ENCODE data around the gene ITIH5.
A peak's percentile ranks its signal among the peaks of the same experiment; 100 is the strongest.

ITIH5 gene

DNA sequence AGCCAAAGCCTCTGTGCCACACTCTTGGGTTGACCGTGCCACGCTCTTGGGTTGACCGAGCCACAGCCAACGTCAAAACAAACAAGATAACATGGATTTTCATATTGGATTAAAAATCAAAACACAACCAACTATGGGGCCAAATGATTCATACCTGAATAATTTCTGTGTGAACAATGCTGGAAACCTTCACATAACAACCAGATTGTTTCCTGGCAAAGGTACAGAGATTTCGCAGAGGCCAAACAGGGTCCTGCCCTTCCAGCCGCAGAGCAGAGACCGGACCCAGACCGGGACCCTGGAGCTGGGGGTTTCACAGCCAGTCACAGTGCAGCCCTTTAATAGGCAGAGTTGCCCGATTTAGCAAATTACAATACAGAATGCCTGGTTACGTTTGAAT lies 40.5 kb downstream of the ITIH5 start:
- DNase-seq (ENCODE audit: low spot score), result no peak

DNA sequence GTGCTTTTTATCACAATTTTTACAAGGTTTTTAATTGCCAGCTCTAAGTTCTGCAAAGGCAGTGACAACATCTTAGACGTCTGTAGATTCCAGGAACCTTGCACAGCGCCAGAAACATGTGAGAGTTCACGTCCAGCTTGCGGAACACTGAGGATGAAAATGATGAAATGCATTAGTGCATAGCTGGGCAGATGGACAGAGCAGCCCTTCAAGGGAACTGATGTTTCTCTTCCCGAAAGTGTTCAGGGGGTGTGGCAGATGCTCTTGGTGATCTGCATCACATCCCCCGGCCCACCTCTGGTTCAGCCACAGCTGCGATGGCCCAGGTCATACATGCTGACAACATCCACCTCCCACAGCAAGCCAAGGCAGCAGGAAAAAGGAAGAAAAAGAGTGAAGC lies 40.9 kb downstream of the ITIH5 start:
- DNase-seq (ENCODE audit: low spot score), result no peak

DNA sequence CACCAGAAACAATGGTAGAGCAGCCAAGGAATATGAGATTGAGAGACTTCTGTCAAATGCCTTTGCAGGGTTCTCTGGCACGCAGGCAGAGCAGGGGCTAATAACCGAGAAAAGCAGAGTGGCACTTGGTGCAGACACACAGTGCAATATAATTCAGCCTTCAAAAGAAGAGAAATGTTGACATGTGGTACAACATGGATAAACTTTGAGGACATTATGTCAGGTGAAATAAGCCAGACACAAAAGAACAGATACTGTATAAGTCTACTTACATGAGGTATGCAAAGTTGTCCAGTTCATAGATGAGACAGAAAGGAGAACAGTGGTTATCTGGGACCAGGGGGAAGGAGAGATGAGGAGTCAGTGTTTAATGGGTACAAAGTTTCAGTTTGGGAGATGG lies 41.8 kb downstream of the ITIH5 start:
- no peak for DNase-seq (ENCODE audit: low spot score)

DNA sequence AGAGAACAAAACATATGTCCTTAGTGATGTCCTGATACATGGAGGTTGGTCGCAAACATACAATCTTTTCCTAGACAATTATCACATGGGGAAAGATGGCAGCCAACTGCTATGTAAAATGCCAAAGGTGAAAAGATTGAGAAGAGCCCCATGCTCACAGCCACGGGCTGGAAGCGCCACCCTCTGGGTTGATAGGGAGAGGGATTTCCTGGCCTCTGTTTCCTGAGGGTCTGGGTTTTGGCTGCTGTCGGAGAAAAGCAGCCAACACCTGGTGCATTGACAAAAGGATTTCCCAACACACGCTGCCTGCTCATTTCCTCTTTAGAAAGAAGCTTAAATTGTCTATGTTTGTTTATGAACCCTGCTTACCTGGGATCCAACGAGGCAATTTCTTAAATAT lies 43.8 kb downstream of the ITIH5 start:
- no peak for DNase-seq (ENCODE audit: low spot score)

DNA sequence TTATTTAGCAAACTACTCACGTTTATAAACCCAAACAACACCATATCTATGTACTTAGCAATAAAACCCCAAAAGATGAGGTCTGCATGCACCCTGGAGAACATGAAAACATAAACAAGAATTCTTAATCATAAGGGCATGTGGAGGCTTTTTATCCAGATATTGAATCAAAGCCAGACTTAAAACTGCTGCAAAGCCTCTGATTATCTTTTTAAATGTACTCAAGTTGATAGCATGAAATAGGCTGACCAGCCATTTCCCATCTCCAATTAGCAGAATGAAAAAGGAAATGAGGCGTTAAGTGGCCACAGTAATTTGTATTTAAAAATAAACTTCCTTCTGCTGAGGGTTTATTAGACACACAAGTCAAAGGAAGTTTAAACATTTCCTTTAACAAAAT lies 48.3 kb downstream of the ITIH5 start:
- no peak for DNase-seq (ENCODE audit: low spot score)

- DNase-seq (ENCODE audit: low spot score), result no peak
These were observed 54.9 kb downstream of the ITIH5 start for GRCh38 chr10:7611909-7612308.

GRCh38 chr10:7610651-7611389 lies 55.9 kb downstream of the ITIH5 start:
- no peak for DNase-seq (ENCODE audit: low spot score)

DNA sequence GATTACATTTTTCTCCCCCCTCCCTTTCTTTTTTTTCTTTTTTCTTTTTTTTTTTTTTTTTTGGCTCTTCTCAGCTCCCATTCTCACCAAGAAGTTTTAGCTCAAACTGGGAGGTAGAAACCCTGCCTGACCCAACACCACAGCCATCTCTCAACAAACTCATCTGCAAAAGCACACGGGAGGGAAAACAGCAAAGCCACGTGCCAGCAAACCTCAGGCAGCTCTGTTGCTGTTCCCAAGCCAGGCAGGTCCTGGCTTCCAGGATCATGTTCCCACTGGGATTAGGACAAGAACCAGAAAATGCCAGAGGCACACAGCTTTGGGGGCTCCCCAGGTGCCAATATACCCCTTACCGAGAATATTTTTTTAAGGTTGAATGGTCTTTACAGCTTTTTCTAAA lies 56.7 kb downstream of the ITIH5 start:
- no peak for DNase-seq (ENCODE audit: low spot score)

DNA sequence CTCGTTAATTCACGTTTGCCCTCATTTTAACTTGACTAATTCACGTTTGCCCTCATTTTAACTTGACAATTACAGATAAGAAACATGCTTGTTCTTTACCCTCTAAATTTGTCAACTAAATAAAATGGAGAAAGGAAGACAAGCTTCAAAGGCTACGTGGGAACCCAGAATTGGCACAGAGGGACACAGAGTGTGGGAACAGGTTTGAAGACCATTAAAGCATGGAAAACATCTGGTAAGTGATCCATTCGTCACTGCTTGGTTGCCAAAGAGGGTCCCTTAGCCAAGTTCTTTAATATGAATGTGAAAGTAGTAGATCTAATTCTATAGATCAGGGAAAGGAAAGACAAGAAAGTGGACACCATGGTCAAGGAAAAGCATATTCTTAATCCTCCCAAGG lies 57.2 kb downstream of the ITIH5 start:
- no peak for DNase-seq (ENCODE audit: low spot score)

DNA sequence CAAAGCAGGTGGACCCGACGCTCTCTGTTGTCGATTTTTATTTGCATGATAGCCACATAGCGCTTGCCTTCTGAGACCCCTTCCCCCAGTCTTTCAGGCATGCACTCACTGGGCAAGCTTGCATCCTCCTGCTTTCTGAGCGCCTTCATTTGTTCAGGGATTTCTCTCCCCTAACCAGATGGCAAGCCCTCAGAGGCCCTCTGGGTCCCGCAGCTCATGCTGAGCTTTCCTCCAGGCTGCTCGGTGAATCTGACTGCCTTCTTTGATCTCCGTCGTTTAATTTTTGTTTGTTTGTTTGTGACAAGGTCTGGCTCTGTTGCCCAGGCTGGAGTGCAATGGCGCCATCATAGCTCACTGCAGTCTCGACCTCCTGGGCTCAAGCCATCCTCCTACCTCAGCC lies 58.8 kb downstream of the ITIH5 start:
- DNase-seq (ENCODE audit: low spot score), result no peak

DNA sequence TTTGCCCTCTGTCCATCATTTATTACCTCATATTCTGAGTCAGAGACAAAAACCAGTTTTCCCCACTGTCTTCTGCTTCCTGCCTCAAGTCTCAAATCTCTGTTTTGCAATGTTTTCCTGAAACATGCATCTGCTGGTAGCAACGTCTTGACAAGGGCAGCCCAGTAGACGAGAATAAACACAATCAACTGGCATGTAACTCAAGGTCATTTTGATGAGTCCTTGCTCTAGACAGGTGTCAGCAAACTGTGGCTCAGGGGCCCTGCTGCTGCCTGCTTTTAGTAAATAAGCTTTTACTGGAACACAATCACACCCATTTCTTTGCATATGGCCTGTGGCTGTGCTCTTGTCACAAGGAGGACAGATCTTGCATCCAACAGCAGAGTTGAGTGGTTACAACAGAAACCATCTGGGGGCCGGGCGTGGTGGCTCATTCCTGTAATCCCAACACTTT lies 59.8 kb downstream of the ITIH5 start:
- no peak for DNase-seq (ENCODE audit: low spot score)

DNA sequence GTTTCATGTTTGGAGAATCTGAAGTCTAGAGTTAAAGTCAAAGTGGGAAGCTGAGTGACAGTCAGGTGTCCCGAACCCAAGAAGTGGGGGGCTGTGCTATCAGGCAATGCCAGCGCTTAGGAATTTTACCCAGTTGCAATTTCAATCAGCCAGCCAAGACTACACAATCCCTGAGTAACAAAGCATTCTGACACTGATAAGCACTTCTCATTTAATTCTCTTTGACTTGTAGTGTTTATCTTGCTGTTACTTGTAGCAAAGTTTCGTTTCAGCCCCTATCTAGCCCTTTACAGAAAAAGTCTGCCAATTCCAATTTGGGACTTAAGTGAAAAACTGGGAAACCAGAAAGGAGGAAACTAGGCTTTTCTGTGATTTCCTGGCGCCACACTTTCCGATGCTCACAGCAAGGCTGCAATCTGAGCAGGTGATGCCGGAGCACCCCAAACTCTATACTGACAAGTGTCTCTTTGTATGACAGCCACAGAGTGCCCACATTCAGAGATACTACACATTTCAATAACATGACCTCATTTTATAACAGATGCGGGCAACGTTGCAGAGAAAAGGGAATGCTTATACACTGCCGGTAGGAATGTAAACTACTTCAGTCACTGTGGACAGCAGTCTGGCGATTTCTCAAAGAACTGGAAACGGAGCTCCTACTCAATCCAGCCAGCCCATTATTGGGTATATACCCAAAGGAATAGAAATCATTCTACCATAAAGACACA lies 61.0 kb downstream of the ITIH5 start:
- no peak for DNase-seq (ENCODE audit: low spot score)

GRCh38 chr10:7601023-7601656 lies 65.6 kb downstream of the ITIH5 start:
- no peak for DNase-seq (ENCODE audit: low spot score)

GRCh38 chr10:7598771-7599170 lies 68.0 kb downstream of the ITIH5 start:
- no peak for DNase-seq (ENCODE audit: low spot score)

DNA sequence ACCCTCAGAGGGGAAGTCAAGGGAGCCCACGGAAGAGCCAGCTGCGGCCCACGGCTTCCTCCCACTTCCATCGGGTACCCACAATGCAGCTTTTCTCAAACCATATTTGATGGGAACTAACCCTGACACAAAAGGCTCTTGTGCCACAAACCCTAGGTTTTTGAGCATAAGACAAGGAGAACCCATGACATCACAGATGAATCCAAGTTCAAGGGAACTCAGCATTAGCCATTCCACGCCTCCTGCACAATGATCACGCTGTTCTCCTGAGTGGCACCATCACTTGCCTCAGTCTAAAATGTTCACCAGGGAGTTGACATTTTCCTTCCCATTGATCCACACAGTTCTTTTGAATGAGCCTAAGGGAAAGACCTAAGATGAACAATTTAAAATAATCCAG lies 70.4 kb downstream of the ITIH5 start:
- peak; percentile 71 for DNase-seq (ENCODE audit: low spot score)

- DNase-seq (ENCODE audit: low spot score), result no peak
These were observed 72.9 kb downstream of the ITIH5 start for GRCh38 chr10:7593905-7594304.

DNA sequence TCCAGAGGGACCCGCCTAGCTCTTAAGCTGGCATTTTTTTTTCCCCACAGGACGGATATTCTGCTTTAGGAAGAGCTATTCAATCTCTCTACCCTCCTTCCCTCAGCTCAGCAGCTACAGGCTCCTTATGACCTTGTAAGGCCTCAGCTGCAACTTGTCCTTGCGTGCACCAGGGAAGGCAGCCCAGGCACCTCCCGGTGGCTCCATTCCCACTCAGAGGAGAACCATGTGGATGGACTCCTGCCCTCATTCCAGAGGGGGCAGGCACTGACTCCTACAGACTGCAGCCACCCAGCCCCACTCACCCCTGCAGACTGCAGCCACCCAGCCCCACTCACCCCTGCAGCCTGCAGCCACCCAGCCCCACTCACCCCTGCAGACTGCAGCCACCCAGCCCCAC lies 73.7 kb downstream of the ITIH5 start:
- no peak for DNase-seq (ENCODE audit: low spot score)

DNA sequence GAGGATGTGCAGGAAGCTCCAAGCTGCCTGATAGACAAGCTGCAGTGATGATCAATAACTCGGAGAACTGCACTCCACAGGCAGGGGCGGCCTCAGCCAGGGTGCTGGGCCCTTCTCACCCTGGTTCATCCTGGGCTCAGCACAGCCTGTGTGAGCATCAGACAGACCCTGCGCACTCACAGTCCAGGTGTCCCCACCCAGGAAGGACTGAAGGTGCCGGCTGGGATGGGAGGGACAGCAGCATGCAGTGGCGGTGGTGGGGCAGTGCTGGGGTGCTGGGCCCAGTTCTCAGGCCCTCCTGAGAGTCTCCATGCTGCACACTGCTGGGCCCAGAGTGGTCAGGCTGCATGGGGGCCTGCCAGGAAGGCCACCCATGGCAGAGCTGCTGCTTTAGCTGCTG lies 74.1 kb downstream of the ITIH5 start:
- no peak for DNase-seq (ENCODE audit: low spot score)

- no peak for DNase-seq (ENCODE audit: low spot score)
These were observed 76.5 kb downstream of the ITIH5 start for GRCh38 chr10:7590271-7590670.

DNA sequence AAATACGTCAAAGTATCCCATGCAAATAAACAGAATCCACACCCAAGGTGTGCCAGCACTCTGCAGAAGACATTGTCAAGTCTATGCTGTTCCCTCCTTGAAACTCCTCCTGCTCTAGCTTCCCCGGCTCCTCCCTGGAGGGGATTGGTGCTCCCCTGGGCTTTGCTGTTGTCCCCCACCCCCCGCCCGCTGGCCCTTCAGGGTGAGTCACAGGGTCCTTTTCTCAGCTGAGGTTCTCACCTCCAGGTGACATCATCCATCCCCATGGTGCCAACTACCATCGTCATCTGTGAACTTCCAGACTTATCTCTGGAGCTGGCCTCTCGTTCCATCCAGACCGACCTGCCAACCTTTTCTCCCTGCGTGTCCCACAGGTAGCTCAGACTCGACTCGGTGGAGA lies 77.0 kb downstream of the ITIH5 start:
- no peak for DNase-seq (ENCODE audit: low spot score)

- DNase-seq (ENCODE audit: low spot score), result no peak
These were observed 78.9 kb downstream of the ITIH5 start for GRCh38 chr10:7587865-7588188.

DNA sequence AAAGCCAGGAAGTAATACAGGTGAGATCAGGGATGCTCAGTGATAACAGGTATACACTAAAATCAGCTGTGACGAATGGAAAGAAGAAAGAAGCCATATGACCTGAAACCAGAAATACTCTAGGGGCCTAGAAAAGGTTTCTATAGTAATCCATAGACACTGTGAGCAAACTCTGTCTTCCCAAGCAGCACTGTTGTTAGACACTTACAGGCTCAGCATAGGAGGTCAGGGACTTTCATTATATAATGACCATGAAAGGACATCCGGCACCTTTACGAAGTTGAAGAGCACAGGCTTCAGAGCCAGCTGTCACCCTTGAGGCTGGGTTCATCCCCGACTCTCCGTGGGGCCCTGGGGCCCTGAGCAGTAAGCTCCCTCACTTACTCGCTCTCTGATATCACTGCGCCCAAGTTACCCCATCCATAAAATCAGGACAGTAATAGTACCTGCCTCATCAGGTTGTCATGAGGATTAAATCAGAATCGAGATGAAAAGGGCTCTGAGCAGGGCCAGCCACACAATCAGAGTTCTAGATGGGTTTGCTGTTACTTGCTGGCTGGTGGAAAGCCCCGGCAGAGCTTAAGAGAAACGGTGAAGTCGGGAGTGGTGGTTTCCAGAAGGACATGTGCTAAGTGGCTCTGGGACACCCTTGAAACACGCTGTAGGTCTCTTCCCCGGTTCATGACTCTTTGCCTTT lies 79.5 kb downstream of the ITIH5 start:
- no peak for DNase-seq (ENCODE audit: low spot score)

GRCh38 chr10:7585228-7585627 lies 81.5 kb downstream of the ITIH5 start:
- no peak for DNase-seq (ENCODE audit: low spot score)
